ENCODE results near the gene USP28.
A peak's percentile ranks its signal among the peaks of the same experiment; 100 is the strongest.

USP28 gene

DNA sequence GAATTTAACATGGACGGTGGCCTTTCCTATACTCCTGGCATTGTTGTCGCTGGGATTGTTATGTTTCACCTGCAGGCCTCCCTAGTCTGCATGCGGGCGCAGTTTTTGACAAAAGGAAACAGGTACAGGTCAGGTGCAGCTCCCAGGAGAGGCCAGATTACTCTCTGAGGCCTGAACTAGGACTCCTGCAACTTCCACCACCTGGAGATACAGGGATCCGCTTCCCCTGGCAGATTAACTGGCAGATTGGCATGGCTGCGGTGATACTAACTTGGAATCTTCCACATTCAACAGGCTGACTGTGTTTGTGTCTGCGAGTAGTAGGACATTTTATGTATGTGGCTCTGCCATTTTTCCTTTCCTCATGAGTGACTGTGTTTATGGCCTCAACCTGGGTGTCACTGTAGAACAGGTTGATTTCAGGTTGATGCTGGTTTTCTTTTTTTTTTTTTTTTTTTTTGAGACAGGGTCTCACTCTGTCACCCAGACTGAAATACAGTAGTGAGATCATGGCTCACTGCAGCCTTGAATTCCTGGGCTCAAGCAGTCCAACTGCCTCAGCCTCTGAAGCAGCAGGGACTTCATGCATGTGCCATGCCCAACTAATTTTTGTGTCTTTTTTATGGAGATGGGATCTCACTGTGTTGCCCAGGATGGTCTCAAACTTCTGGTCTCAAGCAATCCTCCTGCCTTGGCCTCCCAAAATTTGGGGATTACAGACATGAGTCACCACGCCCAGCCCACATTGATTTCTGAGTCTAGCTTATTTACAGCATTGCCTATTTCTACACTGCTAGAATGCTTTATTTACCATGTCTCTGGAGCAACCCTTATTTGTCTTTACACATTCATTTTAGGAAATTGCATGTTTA is 1.7 kb upstream of the USP28 start:
- no peak for DNase-seq

GRCh38 chr11:113876074-113876797 is 864 bp upstream of the USP28 start:
- DNase-seq: no peak

DNA sequence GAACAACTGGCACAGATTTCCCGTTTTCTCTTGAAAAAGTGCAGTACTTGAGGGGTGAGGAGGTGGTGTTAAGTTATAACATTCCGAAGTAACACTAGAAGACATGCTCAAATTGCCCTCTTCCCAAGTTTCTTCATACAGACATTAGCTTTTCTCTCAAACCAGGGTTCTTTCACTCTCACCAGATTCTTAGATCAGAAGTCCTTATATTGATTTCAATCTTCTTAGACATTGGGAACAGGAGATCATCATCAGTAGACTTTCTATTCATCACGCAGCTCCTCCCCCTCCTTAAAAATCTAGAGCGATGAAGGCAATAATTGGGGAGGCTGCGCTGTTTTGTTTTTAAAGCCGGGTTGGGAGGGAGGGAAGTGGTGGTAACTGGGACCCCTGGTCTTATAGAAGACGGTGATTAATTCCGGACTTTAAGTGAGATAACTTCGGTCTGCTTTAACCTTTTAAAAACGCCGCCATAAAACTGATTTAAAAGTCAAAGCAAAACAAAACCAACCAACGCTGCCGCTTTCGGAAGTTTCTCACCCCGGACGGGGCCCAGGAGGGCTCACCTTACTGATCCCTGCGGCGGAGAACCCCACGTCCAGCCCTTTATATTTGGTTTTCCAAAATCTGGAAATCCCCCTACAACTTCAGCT is 665 bp downstream of the USP28 start:
- no peak for DNase-seq

DNA sequence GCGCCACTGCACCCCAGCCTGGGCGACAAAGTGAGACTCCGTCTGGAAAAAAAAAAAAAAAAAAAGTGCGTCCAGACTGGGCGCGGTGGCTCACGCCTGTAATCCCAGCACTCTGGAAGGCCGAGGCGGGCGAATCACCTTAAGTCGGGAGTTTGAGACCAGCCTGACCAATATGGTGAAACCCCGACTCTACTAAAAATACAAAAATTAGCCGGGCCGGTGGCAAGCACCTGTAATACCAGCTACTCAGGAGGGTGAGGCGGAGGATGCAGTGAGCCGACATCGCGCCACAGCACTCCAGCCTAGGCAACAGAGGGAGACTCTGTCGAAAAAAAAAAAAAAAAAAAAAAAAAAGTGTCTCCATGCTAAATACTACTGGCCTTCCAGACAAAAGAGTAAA is 1.3 kb downstream of the USP28 start:
- no peak for DNase-seq

DNA sequence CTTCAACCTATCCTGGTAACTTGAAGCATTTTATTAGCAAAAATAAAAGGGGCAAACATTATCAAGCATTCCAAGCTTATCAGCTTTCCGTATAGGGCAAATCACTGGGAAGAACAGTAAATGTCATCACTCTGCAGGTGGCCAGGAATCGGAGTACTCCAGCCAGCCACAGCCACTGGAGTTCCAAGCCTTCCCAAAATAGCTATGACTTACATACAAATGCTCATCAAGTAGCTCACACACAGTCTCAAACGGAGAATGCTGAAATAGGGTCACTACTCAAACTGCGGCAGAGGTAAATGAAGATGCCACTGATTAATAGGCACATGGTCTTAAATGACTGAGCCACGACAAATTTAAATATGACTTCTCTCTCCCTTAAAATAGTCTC is 2.1 kb downstream of the USP28 start:
- no peak for DNase-seq

DNA sequence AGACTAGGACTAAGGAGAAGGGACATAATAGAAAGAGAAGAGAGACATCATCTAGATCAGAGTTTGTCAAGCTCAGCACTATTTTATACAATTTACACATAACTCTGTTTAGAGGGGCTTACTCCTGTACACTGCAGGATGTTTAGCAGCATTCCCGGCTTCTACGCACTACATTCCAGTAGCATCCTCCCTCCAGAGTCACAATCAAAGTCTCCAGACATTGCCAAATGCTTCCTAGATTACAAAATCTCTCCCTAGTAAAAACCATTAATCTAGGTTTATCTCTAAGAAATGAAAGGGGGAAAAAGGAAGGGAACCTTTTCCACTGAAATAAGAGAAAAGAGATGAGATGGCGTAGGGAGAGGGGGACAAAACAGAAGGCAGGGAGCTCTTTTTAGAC is 4.0 kb downstream of the USP28 start:
- no peak for DNase-seq

DNA sequence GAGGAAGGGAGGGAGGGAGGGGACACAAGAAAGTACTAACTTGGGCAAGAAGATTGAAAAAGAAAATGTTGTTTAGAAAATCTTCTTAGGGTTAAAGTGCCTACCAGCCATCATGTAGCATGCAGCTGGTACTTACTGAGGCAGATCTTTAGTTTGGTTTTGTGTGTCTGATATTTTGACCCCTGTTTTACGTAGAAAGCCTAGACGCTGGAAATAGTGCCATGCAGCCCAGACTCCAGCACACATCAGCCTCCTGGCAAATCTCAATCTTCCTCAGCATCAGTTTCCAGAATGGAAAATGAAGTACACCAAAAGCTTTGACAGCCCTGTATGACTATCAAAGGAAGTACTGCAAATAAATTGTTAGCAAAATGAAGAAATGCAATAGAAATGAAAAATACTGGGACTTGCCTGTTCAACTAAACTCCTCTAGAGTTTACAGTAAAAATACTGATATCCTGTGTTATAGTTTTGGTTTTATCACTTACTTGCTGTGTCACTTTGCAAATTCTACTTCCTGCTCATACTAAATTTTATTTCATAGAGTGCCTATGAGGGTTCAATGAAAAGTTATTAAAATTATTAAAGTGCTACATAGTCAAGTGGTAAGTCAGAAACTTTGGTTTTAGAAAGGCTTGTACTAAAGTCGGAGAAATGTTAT is 7.4 kb downstream of the USP28 start:
- no peak for DNase-seq

DNA sequence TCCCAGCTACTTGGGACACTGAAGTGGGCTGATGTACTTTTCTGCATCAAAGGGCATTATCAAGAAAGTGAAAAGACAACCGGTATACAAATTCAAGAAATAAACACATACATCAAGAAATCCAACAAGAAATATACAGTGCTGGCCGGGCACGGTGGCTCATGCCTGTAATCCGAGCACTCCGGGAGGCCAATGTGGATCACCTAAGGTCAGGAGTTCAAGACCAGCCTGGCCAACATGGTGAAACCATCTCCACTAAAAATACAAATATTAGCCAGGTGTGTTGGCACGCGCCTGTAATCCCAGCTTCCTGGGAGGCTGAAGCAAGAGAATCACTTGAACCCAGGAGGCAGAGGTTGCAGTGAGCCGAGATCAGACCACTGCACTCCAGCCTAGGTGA is 9.5 kb downstream of the USP28 start:
- DNase-seq: no peak

- no peak for DNase-seq
Observed at GRCh38 chr11:113864410-113864809, 11.0 kb downstream of the USP28 start.

- no peak for DNase-seq
Observed at GRCh38 chr11:113862435-113862834, 12.9 kb downstream of the USP28 start.

- peak; percentile 27 for DNase-seq
Observed at GRCh38 chr11:113859665-113860064, 15.7 kb downstream of the USP28 start.

GRCh38 chr11:113856966-113857759 is 18.2 kb downstream of the USP28 start:
- DNase-seq: no peak

DNA sequence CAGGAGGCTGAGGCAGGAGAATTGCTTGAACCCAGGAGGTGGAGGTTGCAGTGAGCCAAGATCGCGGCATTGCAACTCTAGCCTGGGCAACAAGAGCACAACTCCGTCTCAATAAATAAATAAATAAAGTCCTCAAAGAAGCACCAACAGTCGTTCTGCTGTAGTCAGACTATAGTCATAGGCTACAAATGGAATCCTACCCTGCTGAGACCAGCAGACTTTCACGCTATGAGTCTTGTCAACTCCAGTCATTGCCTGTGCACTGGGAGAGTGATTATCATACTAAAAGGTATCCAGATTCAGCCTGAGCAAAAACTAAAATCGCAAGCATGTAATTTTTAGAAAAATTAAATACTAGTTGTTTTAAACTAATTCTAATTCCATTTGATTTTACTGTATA is 19.6 kb downstream of the USP28 start:
- no peak for DNase-seq

DNA sequence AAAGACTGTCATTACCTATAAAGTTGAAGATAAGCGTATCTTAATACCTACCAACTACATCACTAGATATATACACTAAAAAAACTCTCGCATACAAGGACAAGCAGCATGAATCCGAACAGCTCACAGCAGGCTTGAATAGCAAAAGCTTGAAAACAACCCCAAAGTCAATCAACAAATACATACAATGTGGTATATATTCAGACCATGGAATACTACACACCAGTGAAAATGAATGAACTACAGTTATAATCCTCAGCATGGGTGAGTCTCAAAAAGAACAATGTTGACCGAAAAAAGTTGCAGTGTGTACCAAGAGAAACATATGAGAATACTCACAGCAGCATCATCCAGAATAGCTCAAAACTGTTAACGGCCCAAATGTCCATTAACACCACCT is 25.2 kb downstream of the USP28 start:
- no peak for DNase-seq

DNA sequence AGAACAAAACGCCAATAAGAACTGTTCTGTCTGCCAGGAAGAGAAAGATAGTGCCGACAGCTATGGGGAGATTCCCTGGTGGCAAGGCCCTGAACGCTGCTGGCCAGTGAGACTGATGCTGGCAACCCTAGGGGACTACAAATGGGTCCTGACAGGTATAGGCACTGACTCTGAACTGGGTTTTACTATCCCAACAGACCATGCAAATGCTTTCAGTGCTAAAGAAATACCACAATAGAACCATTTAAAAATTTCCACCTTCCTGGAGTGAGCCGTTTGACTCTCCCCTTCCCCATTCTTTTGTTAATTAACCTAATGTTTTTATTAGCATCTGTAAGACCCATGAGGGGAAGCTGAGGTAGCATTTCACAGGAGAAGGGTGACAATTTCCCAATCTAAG is 25.7 kb downstream of the USP28 start:
- DNase-seq: no peak

GRCh38 chr11:113847580-113847979 is 27.8 kb downstream of the USP28 start:
- no peak for DNase-seq

GRCh38 chr11:113847111-113847510 is 28.3 kb downstream of the USP28 start:
- no peak for DNase-seq

DNA sequence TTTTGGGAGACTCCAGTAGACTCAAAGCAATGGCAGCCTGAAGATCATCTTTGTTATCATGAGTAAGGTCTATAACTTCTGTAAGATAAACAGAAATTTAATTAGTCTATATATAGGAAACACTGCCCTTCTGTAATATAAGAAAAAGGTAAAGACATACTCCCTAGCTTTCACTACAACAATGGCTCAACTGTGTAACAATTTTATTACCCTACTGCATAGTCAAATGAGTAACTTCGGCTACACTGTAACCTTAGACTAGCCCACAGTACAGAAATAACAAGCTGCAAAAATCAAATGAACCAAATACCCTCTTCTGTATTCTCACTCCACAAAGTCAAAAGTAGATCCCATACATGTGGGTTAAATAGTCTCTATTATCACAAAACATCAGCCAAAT is 33.7 kb downstream of the USP28 start:
- DNase-seq: no peak

GRCh38 chr11:113840932-113841664 is 34.3 kb downstream of the USP28 start:
- no peak for DNase-seq

GRCh38 chr11:113839842-113840241 is 35.5 kb downstream of the USP28 start:
- DNase-seq: no peak

- DNase-seq: no peak
Observed at GRCh38 chr11:113838005-113838404, 37.4 kb downstream of the USP28 start.

- DNase-seq: no peak
Observed at GRCh38 chr11:113835306-113835705, 40.1 kb downstream of the USP28 start.
